Measurements from ENCODE around the gene P3H1.
"Not testable (repeated sequence)": the region's sequence is repeated elsewhere in the genome, so short reads cannot be mapped to it uniquely, and the experiment has no call there.

The P3H1 gene

GRCh38 chr1:42720868-42721267 lies 46.0 kb downstream of the P3H1 start:
- Histone ChIP-seq H3K18ac (ENCODE audit: low read length) (no peak overlapping the region), H2BK15ac (replicated peaks; ENCODE audit: low read depth) (no peak overlapping the region), H3K56ac (ENCODE audit: low read length) (no peak overlapping the region), H3K79me1 (ENCODE audit: low read length) (peaks cover 1% of the 10 kb centered on the region), H2BK120ac (ENCODE audit: low read depth, low read length) (no peak overlapping the region), H3K4me2 (ENCODE audit: low read length) (no peak overlapping the region), H3K36me3 (ENCODE audit: control insufficient read depth, insufficient read depth, low read length) (no peaks in the 10 kb centered on the region), H4K8ac (ENCODE audit: low read depth, low read length) (no peak overlapping the region), H3K27ac (ENCODE audit: low read depth, low read length) (no peak overlapping the region), H3K79me2 (ENCODE audit: control insufficient read depth, insufficient read depth, low read length) (no peaks in the 10 kb centered on the region), H4K5ac (ENCODE audit: low read length) (no peak overlapping the region), H2BK5ac (ENCODE audit: low read length) (no peak overlapping the region), H3K9ac (ENCODE audit: low read length) (no peak overlapping the region), H3K4me1 (ENCODE audit: control insufficient read depth, low read depth, low read length) (no peaks in the 10 kb centered on the region), H3K23ac (ENCODE audit: low read length) (no peak overlapping the region), H3K27me3 (ENCODE audit: insufficient read depth, low read length, poor library complexity) (no peaks in the 10 kb centered on the region), H2AK5ac (ENCODE audit: low read length) (no peak overlapping the region), H3K4ac (ENCODE audit: low read depth, low read length) (no peak overlapping the region), H3K4me3 (ENCODE audit: low read length) (no peak overlapping the region)
- DNase-seq: no peak
- no CpG with 5 or more reads among the region's 1 CpG for WGBS (ENCODE audit: extremely low coverage, insufficient coverage, low lambda C conversion rate)

DNA sequence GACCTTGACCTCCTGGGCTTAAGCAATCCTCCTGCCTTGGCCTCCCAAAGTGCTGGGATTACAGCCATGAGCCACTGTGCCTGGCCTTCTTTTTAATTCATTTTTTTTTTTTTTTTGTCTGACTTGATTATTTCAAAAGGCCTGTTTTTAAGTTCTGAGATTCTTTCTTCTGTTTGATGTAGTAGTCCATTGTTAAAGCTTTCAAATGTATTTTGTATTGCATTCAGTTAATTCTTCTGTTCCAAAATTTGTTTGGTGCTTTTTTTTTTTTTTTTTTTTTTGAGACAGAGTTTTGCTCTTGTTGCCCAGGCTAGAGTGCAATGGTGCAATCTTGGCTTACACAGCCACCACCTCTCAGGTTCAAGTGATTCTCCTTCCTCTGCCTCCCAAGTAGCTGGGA lies 52.4 kb downstream of the P3H1 start:
- H3K36me3 ChIP-seq (ENCODE audit: control insufficient read depth, insufficient read depth, low read length); H4K5ac ChIP-seq (ENCODE audit: low read length); H3K27me3 ChIP-seq (ENCODE audit: insufficient read depth, low read length, poor library complexity); H4K8ac ChIP-seq (ENCODE audit: low read depth, low read length); H3K56ac ChIP-seq (ENCODE audit: low read length); H3K23ac ChIP-seq (ENCODE audit: low read length); H3K9ac ChIP-seq (ENCODE audit: low read length); H3K27ac ChIP-seq (ENCODE audit: low read depth, low read length); H3K4me1 ChIP-seq (ENCODE audit: control insufficient read depth, low read depth, low read length); H3K4ac ChIP-seq (ENCODE audit: low read depth, low read length); H2BK120ac ChIP-seq (ENCODE audit: low read depth, low read length); H3K79me1 ChIP-seq (ENCODE audit: low read length); H3K18ac ChIP-seq (ENCODE audit: low read length); H3K79me2 ChIP-seq (ENCODE audit: control insufficient read depth, insufficient read depth, low read length); H2BK15ac ChIP-seq (replicated peaks; ENCODE audit: low read depth); H2BK5ac ChIP-seq (ENCODE audit: low read length); H2AK5ac ChIP-seq (ENCODE audit: low read length); H3K4me2 ChIP-seq (ENCODE audit: low read length); DNase-seq; H3K4me3 ChIP-seq (ENCODE audit: low read length): not testable (repeated sequence)

- H3K56ac ChIP-seq (ENCODE audit: low read length): no peak overlapping the region
- no peak for DNase-seq
- no peaks in the 10 kb centered on the region for H3K36me3 ChIP-seq (ENCODE audit: control insufficient read depth, insufficient read depth, low read length)
These were observed 53.5 kb downstream of the P3H1 start for GRCh38 chr1:42713293-42713692.

GRCh38 chr1:42712808-42713207 lies 54.0 kb downstream of the P3H1 start:
- not testable (repeated sequence) for H2BK120ac ChIP-seq (ENCODE audit: low read depth, low read length); H4K8ac ChIP-seq (ENCODE audit: low read depth, low read length); H3K4me2 ChIP-seq (ENCODE audit: low read length); H3K36me3 ChIP-seq (ENCODE audit: control insufficient read depth, insufficient read depth, low read length); H3K23ac ChIP-seq (ENCODE audit: low read length); H3K79me2 ChIP-seq (ENCODE audit: control insufficient read depth, insufficient read depth, low read length); H3K9ac ChIP-seq (ENCODE audit: low read length); H3K27ac ChIP-seq (ENCODE audit: low read depth, low read length); H3K4me3 ChIP-seq (ENCODE audit: low read length); H3K4ac ChIP-seq (ENCODE audit: low read depth, low read length); H2AK5ac ChIP-seq (ENCODE audit: low read length); H3K79me1 ChIP-seq (ENCODE audit: low read length); H3K27me3 ChIP-seq (ENCODE audit: insufficient read depth, low read length, poor library complexity); H3K4me1 ChIP-seq (ENCODE audit: control insufficient read depth, low read depth, low read length); DNase-seq; H2BK5ac ChIP-seq (ENCODE audit: low read length); H4K5ac ChIP-seq (ENCODE audit: low read length); H2BK15ac ChIP-seq (replicated peaks; ENCODE audit: low read depth); H3K56ac ChIP-seq (ENCODE audit: low read length); H3K18ac ChIP-seq (ENCODE audit: low read length)
- WGBS (ENCODE audit: extremely low coverage, insufficient coverage, low lambda C conversion rate): no CpG with 5 or more reads among the region's 3 CpGs

More at GRCh38 chr1:42713293-42713692, 53.5 kb downstream of the P3H1 start:
- Histone ChIP-seq H2BK5ac (ENCODE audit: low read length) (no peak overlapping the region), H3K4me1 (ENCODE audit: control insufficient read depth, low read depth, low read length) (no peaks in the 10 kb centered on the region), H4K5ac (ENCODE audit: low read length) (no peak overlapping the region), H3K4me3 (ENCODE audit: low read length) (no peak overlapping the region), H2AK5ac (ENCODE audit: low read length) (no peak overlapping the region), H3K23ac (ENCODE audit: low read length) (no peak overlapping the region), H3K4ac (ENCODE audit: low read depth, low read length) (no peak overlapping the region), H2BK120ac (ENCODE audit: low read depth, low read length) (no peak overlapping the region), H3K4me2 (ENCODE audit: low read length) (no peak overlapping the region), H3K9ac (ENCODE audit: low read length) (no peak overlapping the region), H3K27me3 (ENCODE audit: insufficient read depth, low read length, poor library complexity) (no peaks in the 10 kb centered on the region), H3K18ac (ENCODE audit: low read length) (no peak overlapping the region), H4K8ac (ENCODE audit: low read depth, low read length) (no peak overlapping the region), H2BK15ac (replicated peaks; ENCODE audit: low read depth) (no peak overlapping the region), H3K27ac (ENCODE audit: low read depth, low read length) (no peak overlapping the region), H3K79me1 (ENCODE audit: low read length) (peaks cover 3% of the 10 kb centered on the region), H3K79me2 (ENCODE audit: control insufficient read depth, insufficient read depth, low read length) (peaks cover 2% of the 10 kb centered on the region)

DNA sequence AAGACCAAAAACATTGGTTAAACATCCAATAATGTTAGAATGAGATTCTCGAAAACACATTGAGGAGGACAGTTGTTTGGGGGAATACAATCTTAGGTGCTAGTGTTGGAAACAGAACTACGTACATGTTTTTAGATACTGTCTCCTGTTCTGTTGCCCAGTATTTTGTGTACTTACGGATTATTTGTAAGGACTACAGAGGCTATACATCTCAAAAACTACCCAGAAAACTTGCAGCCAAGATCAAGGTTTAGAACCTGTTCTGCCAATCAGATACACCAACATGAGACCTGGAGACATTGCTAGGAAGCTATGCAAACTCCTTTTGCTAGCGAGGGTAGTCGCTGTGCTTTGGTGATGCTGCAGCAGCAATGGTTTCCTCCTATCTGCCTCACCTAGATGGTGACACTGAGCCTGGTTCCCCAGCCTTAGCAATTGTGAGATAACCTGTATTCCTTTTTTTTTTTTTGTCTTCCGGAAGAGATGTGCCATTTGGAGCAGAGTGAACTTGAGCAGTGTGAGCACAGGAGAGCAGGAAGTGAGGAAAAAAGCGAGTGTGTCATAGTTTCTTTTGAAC lies 62.9 kb downstream of the P3H1 start:
- Histone ChIP-seq H2AK5ac (ENCODE audit: low read length) (no peak overlapping the region), H3K79me2 (ENCODE audit: control insufficient read depth, insufficient read depth, low read length) (peaks cover 9% of the 10 kb centered on the region), H2BK15ac (replicated peaks; ENCODE audit: low read depth) (no peak overlapping the region), H4K8ac (ENCODE audit: low read depth, low read length) (no peak overlapping the region), H3K27ac (ENCODE audit: low read depth, low read length) (no peak overlapping the region), H3K27me3 (ENCODE audit: insufficient read depth, low read length, poor library complexity) (no peaks in the 10 kb centered on the region), H3K18ac (ENCODE audit: low read length) (no peak overlapping the region), H3K4ac (ENCODE audit: low read depth, low read length) (no peak overlapping the region), H3K9ac (ENCODE audit: low read length) (no peak overlapping the region), H2BK120ac (ENCODE audit: low read depth, low read length) (no peak overlapping the region), H3K23ac (ENCODE audit: low read length) (no peak overlapping the region), H3K4me2 (ENCODE audit: low read length) (no peak overlapping the region), H2BK5ac (ENCODE audit: low read length) (no peak overlapping the region), H4K5ac (ENCODE audit: low read length) (no peak overlapping the region), H3K56ac (ENCODE audit: low read length) (no peak overlapping the region), H3K4me1 (ENCODE audit: control insufficient read depth, low read depth, low read length) (no peaks in the 10 kb centered on the region), H3K4me3 (ENCODE audit: low read length) (no peak overlapping the region), H3K79me1 (ENCODE audit: low read length) (peaks cover 6% of the 10 kb centered on the region), H3K36me3 (ENCODE audit: control insufficient read depth, insufficient read depth, low read length) (peaks cover 14% of the 10 kb centered on the region)
- DNase-seq: no peak
- no CpG with 5 or more reads among the region's 7 CpGs for WGBS (ENCODE audit: extremely low coverage, insufficient coverage, low lambda C conversion rate)

DNA sequence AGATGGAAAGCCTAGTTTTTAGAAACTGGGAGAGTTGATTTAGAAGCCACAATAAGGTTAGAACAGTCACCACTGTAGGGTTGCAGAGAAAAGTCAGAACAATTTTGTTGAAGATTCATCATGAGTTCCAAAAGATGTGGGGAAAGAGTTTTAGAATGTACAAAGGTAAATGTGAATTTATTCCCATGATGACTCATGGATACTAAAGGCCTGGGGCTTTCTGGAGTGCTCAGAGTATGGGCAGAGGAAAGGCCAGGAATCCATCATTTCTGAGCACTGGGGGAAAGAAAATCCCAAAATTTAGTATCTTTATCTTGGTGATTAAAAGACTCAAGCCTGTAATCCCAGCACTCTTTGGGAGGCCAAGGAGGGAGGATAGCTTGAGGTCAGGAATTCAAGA lies 66.8 kb downstream of the P3H1 start:
- H3K9ac ChIP-seq (ENCODE audit: low read length): no peak overlapping the region
- H2BK5ac ChIP-seq (ENCODE audit: low read length): no peak overlapping the region
- no peak overlapping the region for H3K4me2 ChIP-seq (ENCODE audit: low read length)
- H2AK5ac ChIP-seq (ENCODE audit: low read length): no peak overlapping the region
- DNase-seq: no peak
- no peak overlapping the region for H4K8ac ChIP-seq (ENCODE audit: low read depth, low read length)
- H3K56ac ChIP-seq (ENCODE audit: low read length): no peak overlapping the region
- H3K23ac ChIP-seq (ENCODE audit: low read length): no peak overlapping the region
- H3K36me3 ChIP-seq (ENCODE audit: control insufficient read depth, insufficient read depth, low read length): peaks cover 18% of the 10 kb centered on the region
- no peaks in the 10 kb centered on the region for H3K27me3 ChIP-seq (ENCODE audit: insufficient read depth, low read length, poor library complexity)
- no peak overlapping the region for H2BK15ac ChIP-seq (replicated peaks; ENCODE audit: low read depth)
- H3K4me1 ChIP-seq (ENCODE audit: control insufficient read depth, low read depth, low read length): no peaks in the 10 kb centered on the region
- no peak overlapping the region for H3K4me3 ChIP-seq (ENCODE audit: low read length)
- H2BK120ac ChIP-seq (ENCODE audit: low read depth, low read length): no peak overlapping the region
- no peak overlapping the region for H4K5ac ChIP-seq (ENCODE audit: low read length)
- peaks cover 31% of the 10 kb centered on the region for H3K79me2 ChIP-seq (ENCODE audit: control insufficient read depth, insufficient read depth, low read length)
- H3K18ac ChIP-seq (ENCODE audit: low read length): no peak overlapping the region
- no peak overlapping the region for H3K27ac ChIP-seq (ENCODE audit: low read depth, low read length)
- H3K4ac ChIP-seq (ENCODE audit: low read depth, low read length): no peak overlapping the region
- peaks cover 11% of the 10 kb centered on the region for H3K79me1 ChIP-seq (ENCODE audit: low read length)

Data from mesendoderm (in vitro differentiated cells).